Measurements from ENCODE around the gene CCDC106. TPM values are rescaled to one million over a fixed set of nuclear protein-coding genes. Genes with fewer than 3 reads are reported as not detected.

CCDC106 gene
- total and polyA plus RNA-seq, 4 donors, result 7.2 to 19.0 (median 10.5) TPM

DNA sequence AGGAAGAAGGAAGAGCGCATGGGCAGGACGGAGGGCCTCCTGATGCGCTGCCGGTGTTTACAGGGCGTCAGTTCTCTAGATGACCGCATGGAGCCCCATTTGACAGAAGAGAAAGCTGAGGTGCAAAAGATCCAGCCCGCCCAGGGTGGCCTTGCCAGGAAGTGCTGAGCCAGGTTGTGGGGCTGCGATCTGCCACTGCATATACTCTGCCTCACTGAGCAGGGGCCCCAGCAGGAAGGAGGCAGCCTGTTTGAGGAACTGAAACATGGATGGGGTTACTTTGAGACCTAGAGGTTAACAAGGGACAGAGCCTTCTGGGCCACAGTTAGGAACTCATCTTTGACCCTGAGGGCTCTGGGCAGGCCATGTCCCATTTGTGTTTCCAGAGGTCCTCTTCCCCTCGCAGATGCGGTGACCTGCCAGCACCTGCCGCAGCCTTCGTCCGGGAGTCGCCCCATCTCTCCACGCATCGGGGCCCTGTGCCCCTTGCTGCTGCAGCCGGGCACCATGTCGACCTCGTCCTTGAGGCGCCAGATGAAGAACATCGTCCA lies 30.2 kb downstream of the CCDC106 start:
- H3K4me3 ChIP-seq (ENCODE audit: low read length in 2 of 2), result no peak overlapping the region
- no peaks in the 10 kb centered on the region for H3K27me3 ChIP-seq (ENCODE audit: control insufficient read depth in 1 of 2, insufficient read depth in 2 of 2, low read length in 1 of 2)
- intact Hi-C loops (cut with DNase I), result no loop called here
- ATAC-seq (ENCODE audit: low FRiP score) (no peak), DNase-seq (peak in 1 of 2 donors; percentile 82)
- H3K27ac ChIP-seq (ENCODE audit: low read depth in 1 of 2, low read length in 2 of 2), result no peak overlapping the region
- H3K4me1 ChIP-seq (ENCODE audit: control insufficient read depth in 1 of 2, insufficient read depth in 2 of 2, low read length in 2 of 2), result no peaks in the 10 kb centered on the region
- 89 to 92% methylated on average over 21 of the region's 21 CpGs for WGBS, 2 donors
- H3K36me3 ChIP-seq (ENCODE audit: control insufficient read depth in 1 of 2, insufficient read depth in 2 of 2, low read length in 1 of 2), result no peaks in the 10 kb centered on the region
- no peaks in the 10 kb centered on the region for H3K9me3 ChIP-seq (ENCODE audit: control insufficient read depth, low read length)

DNA sequence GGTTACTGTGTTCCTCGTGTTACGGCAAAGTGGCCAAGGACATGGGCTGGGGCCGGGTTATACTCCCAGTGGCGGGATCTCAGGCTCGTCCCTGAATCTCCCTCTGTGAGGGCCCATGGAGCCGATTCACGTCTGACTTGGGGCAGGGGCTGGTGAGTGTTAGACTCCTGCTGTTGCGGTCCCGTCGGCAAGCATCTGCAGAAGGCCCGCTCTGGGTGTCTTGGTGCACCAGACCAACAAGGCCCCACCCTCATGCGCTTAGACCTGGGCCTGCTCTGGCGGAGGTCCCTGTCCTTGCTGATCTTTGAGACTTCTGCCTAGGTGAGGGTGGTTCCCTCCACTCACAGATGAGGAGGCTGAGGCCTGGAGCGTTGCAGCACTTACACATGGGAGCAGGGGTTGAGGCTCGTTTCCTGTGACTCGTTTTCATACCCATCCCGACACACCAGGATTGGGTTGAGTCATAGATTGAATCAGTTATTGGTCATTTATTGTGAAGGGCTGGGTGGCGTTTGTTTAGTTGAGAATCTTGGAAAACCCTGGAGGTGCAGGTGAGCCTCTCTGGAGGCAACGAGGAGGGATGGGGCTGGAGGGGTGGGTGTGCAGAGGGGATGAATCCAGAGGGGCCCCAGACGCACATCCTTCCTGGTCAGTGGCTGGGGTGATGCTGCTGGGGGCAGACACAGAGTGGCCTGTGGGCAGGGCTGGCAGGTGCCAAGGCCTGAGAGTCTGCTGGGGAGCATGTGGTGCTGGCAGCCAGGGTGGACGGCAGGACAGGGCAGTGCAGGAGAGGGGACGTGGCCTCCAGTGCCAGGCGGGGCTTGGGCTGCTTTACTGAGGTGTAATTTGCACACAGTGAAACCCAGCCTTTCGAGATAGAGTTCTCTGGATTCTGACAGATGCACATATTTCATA lies 31.6 kb downstream of the CCDC106 start:
- Histone ChIP-seq H3K27ac (ENCODE audit: low read depth in 1 of 2, low read length in 2 of 2) (no peak overlapping the region), H3K9me3 (ENCODE audit: control insufficient read depth, low read length) (no peaks in the 10 kb centered on the region), H3K4me3 (ENCODE audit: low read length in 2 of 2) (no peak overlapping the region), H3K27me3 (ENCODE audit: control insufficient read depth in 1 of 2, insufficient read depth in 2 of 2, low read length in 1 of 2) (no peaks in the 10 kb centered on the region), H3K4me1 (ENCODE audit: control insufficient read depth in 1 of 2, insufficient read depth in 2 of 2, low read length in 2 of 2) (no peaks in the 10 kb centered on the region), H3K36me3 (ENCODE audit: control insufficient read depth in 1 of 2, insufficient read depth in 2 of 2, low read length in 1 of 2) (no peaks in the 10 kb centered on the region)
- 86 to 88% methylated on average over 23 to 24 of the region's 24 CpGs for WGBS, 2 donors
- ATAC-seq (ENCODE audit: low FRiP score), result no peak
- DNase-seq, result no peak
- intact Hi-C loops (cut with DNase I), result no loop called here

DNA sequence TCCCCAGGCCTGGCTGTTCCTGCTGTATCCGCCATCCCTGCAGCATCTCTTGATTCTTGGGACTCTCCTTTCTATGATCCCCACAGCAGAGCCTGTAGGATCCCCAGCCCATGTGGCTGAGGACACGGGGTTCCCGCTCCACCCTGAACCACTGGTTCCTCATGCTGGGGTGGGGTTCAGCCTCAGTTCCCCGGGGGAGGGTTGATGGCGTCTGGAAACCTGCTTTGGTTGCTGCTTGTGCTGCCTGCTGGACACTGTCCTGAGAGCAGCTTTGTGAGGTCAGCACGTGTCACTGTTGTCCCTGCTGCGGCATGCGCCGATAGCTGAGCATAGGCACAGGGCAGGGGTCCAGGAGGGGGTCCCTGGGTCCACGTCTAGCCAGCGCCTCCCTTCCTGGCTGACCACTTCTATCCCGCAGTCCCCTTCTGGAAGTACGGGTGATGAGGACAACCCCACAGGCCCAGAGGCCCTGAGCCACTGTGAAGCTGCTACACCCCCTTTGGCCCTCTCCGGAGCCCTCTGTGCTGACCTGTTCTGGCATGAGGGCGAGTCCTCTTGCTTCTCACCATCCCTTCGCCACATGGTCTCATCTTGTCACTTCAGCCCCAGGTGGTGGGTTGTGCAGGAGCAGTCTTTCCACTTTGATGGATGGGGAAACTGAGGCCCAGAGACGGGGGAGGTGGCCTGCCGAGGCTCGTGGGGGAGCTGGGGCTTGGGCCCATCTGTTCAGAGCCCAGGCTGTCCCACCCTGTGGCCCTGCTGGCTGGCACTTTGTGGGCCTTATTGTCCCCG lies 32.5 kb downstream of the CCDC106 start:
- H3K27me3 ChIP-seq (ENCODE audit: control insufficient read depth in 1 of 2, insufficient read depth in 2 of 2, low read length in 1 of 2), result no peaks in the 10 kb centered on the region
- DNase-seq, result peak in 1 of 2 donors; percentile 63
- no peaks in the 10 kb centered on the region for H3K4me1 ChIP-seq (ENCODE audit: control insufficient read depth in 1 of 2, insufficient read depth in 2 of 2, low read length in 2 of 2)
- intact Hi-C loops (cut with DNase I), result no loop called here
- H3K27ac ChIP-seq (ENCODE audit: low read depth in 1 of 2, low read length in 2 of 2), result no peak overlapping the region
- no peaks in the 10 kb centered on the region for H3K36me3 ChIP-seq (ENCODE audit: control insufficient read depth in 1 of 2, insufficient read depth in 2 of 2, low read length in 1 of 2)
- ATAC-seq (ENCODE audit: low FRiP score), result no peak
- no peaks in the 10 kb centered on the region for H3K9me3 ChIP-seq (ENCODE audit: control insufficient read depth, low read length)
- H3K4me3 ChIP-seq (ENCODE audit: low read length in 2 of 2), result no peak overlapping the region
- 90 to 92% methylated on average over 19 to 20 of the region's 20 CpGs for WGBS, 2 donors

DNA sequence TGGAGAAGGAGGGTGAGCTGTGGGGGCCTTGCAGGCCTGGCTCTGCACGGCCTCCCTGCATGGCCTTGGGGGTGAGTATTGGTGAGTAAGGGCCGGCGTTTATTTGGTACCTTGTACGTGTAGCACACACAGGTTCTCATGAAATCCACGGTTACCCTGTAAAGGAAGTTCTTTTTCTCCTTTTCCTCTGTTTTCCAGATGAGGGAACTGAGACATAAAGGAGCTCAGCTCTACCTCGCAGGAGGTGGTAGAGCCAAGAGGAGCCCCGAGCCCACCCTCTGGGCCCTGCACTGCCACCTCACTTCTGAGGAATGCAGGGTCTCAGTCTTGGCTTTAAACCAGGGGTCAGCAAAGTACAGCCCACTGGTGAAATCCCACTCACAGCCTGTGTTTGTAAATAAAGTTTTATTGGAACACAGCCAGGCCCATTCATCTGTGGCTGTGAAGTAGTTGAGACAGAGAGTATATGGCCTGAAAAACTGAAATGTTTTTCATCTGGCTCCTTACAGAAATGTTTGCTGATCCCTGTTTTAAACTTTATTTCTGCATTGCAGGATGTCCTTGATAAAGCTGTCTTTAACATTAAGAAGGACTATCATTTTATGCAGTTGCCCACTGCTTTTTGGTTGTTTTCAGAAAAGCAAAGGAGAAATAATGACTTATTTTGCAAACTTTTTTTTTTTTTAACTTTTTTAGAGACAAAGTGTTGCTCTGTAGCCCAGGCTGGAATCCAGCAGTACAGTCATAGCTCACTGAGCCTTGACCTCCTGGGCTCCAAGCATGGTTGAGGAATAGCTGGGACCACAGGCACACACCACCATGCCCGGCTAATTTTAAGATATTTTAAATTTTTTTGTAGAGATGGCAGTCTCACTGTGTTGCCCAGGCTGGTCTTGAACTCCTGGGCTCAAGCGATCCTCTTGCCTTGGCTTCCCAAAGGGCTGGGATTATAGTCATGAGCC lies 33.4 kb downstream of the CCDC106 start:
- DNase-seq, result no peak
- ATAC-seq (ENCODE audit: low FRiP score), result no peak
- Histone ChIP-seq H3K36me3 (ENCODE audit: control insufficient read depth in 1 of 2, insufficient read depth in 2 of 2, low read length in 1 of 2) (no peaks in the 10 kb centered on the region), H3K27ac (ENCODE audit: low read depth in 1 of 2, low read length in 2 of 2) (no peak overlapping the region), H3K4me1 (ENCODE audit: control insufficient read depth in 1 of 2, insufficient read depth in 2 of 2, low read length in 2 of 2) (no peaks in the 10 kb centered on the region), H3K27me3 (ENCODE audit: control insufficient read depth in 1 of 2, insufficient read depth in 2 of 2, low read length in 1 of 2) (no peaks in the 10 kb centered on the region), H3K4me3 (ENCODE audit: low read length in 2 of 2) (no peak overlapping the region), H3K9me3 (ENCODE audit: control insufficient read depth, low read length) (no peaks in the 10 kb centered on the region)
- intact Hi-C loops (cut with DNase I), result no loop called here
- WGBS, 2 donors, result 76 to 78% methylated on average over 9 of the region's 9 CpGs

DNA sequence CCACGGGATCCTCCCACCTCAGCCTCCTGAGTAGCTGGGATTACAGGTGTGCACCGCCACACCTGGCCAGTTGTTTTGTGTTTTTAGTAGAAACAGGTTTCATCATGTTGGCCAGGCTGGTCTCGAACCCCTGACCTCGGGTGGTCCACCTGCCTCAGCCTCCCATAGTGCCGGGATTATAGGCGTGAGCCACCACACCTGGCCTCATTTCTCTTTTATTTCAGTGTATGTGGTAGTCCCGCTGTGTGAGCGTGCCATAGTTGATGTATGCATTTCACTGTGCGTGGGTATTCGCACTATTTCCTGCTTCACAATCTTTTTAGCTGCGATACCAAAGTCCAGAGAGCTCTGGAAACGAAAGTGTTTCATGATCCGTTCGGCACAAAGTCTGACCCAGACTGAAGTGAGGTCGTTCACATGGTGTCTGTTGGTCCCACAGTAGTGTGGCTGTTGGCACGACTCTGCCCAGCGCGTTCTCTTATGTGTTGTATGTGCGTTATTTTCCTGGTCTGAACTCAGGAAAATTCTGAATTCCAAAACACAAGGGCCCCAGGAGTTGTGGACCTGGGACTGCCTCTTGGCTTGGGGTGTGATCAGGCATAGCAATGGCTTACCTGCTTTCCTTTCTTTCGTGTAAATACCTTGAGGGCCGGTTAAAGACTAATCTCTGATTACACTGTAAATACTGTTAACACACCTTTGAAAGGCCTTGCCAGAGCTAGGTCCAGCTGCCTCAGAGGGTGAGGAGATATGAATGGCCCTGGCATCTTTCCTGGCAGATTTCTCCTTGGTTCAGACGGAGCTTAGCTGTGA lies 35.6 kb downstream of the CCDC106 start:
- Histone ChIP-seq H3K4me1 (ENCODE audit: control insufficient read depth in 1 of 2, insufficient read depth in 2 of 2, low read length in 2 of 2) (no peaks in the 10 kb centered on the region), H3K36me3 (ENCODE audit: control insufficient read depth in 1 of 2, insufficient read depth in 2 of 2, low read length in 1 of 2) (no peaks in the 10 kb centered on the region), H3K27me3 (ENCODE audit: control insufficient read depth in 1 of 2, insufficient read depth in 2 of 2, low read length in 1 of 2) (no peaks in the 10 kb centered on the region), H3K27ac (ENCODE audit: low read depth in 1 of 2, low read length in 2 of 2) (no peak overlapping the region), H3K9me3 (ENCODE audit: control insufficient read depth, low read length) (no peaks in the 10 kb centered on the region), H3K4me3 (ENCODE audit: low read length in 2 of 2) (no peak overlapping the region)
- 89 to 90% methylated on average over 22 of the region's 22 CpGs for WGBS, 2 donors
- ATAC-seq (ENCODE audit: low FRiP score) (no peak), DNase-seq (no peak)
- intact Hi-C loops (cut with DNase I), result no loop called here

DNA sequence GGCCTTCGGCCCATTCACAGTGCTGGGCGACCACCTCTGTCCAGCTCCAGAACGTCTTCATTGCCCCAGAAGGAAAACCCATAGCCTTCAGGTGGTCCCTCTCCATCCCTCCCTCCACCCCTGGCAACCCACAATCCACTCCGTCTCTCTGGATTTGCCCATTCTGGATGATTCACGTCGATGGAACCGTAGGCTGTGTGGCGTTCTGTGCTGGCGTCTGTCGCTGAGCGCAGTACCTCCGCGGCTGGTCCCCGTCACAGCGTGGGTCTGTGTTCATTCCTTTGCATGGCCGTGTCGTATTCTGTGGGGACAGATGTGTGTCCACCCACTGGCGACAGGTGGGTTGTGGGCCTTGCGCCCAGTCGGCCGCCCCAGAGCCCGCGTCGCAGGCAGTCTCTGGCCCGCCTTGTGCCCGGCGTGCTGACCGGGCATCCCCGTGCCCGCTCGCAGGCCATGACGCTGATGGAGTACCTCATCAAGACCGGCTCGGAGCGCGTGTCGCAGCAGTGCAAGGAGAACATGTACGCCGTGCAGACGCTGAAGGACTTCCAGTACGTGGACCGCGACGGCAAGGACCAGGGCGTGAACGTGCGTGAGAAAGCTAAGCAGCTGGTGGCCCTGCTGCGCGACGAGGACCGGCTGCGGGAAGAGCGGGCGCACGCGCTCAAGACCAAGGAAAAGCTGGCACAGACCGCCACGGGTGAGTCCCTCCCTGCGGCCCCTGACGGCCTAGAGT lies 37.1 kb downstream of the CCDC106 start:
- intact Hi-C loops (cut with DNase I), result no loop called here

DNA sequence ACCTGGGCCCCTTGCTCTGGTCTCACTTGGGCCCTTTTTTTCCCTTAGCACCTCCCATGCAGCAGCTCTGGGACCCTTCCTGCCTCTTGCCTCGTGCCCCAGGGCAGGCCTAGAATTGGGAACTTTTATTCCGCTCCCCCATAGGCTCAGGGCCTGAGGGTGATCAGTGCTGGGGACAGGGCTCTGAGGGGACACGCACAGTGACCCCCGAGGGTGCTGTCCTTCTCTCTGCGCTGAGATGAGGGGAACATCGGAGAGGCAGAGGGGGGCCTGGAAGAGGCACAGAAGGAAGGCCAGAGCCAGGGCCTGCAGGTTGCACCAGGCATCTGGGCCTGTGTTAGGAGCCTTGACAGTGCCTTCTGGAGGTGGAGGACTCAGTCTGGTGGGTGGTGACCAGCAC lies 37.8 kb downstream of the CCDC106 start:
- H3K36me3 ChIP-seq (ENCODE audit: control insufficient read depth in 1 of 2, insufficient read depth in 2 of 2, low read length in 1 of 2), result peaks cover 0 to 13% of the 10 kb centered on the region in 2 donors
- H3K27ac ChIP-seq (ENCODE audit: low read depth in 1 of 2, low read length in 2 of 2), result no peak overlapping the region
- no peaks in the 10 kb centered on the region for H3K27me3 ChIP-seq (ENCODE audit: control insufficient read depth in 1 of 2, insufficient read depth in 2 of 2, low read length in 1 of 2)
- no peaks in the 10 kb centered on the region for H3K9me3 ChIP-seq (ENCODE audit: control insufficient read depth, low read length)
- DNase-seq (no peak), ATAC-seq (ENCODE audit: low FRiP score) (no peak)
- no peaks in the 10 kb centered on the region for H3K4me1 ChIP-seq (ENCODE audit: control insufficient read depth in 1 of 2, insufficient read depth in 2 of 2, low read length in 2 of 2)
- H3K4me3 ChIP-seq (ENCODE audit: low read length in 2 of 2), result no peak overlapping the region
- intact Hi-C loops (cut with DNase I), result no loop called here
- WGBS, 2 donors, result 95 to 96% methylated on average over 6 of the region's 6 CpGs

More for the DNA sequence above, 37.1 kb downstream of the CCDC106 start:
- no peak for ATAC-seq (ENCODE audit: low FRiP score)
- peaks cover 0 to 8% of the 10 kb centered on the region in 2 donors for H3K36me3 ChIP-seq (ENCODE audit: control insufficient read depth in 1 of 2, insufficient read depth in 2 of 2, low read length in 1 of 2)
- DNase-seq, result peak; percentile 40 to 69
- no peak overlapping the region for H3K27ac ChIP-seq (ENCODE audit: low read depth in 1 of 2, low read length in 2 of 2)
- no peaks in the 10 kb centered on the region for H3K27me3 ChIP-seq (ENCODE audit: control insufficient read depth in 1 of 2, insufficient read depth in 2 of 2, low read length in 1 of 2)
- WGBS, 2 donors, result 95% methylated on average over 60 of the region's 60 CpGs
- H3K9me3 ChIP-seq (ENCODE audit: control insufficient read depth, low read length), result no peaks in the 10 kb centered on the region
- no peak overlapping the region for H3K4me3 ChIP-seq (ENCODE audit: low read length in 2 of 2)
- H3K4me1 ChIP-seq (ENCODE audit: control insufficient read depth in 1 of 2, insufficient read depth in 2 of 2, low read length in 2 of 2), result no peaks in the 10 kb centered on the region

All from aorta (tissue), 5 donors.